22Rv1 (cell line): Measurements from ENCODE around the gene SLC24A4.

Source experiments
- ZFX ChIP-seq: fragments of 450-650 bp; IDR thresholded peaks from 2 replicates; pipeline ENCODE4 v1.6.1; 2017; ENCODE audit warnings: antibody characterized with exemption, borderline replicate concordance
- TF ChIP-seq, protein P1 (sequence below): fragments of 450-650 bp; IDR thresholded peaks from 2 replicates; pipeline ENCODE4 v1.5.1; 2017; ENCODE audit warnings: mild to moderate bottlenecking

DNA sequence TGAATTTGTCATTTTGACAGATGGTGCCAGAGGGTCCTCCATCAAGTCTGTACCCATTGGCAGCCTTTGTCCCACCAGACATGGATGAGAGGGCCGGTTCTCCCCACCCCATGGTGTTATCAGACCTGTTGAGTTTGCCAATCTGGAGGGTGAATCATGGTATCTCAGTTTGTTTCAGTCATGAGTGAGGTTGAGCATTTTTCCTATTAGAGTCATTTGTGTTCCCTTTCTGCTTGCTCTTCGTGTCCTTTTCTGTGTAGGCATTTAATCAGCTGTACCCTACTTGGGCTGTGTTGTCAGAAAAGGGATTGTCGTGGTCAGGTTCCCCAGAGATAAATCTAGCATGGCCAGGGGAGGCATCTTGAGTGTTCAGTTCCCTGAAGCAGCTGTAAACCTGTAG, 30.5 kb downstream of the SLC24A4 start:
- TF ChIP-seq, protein P1, sequence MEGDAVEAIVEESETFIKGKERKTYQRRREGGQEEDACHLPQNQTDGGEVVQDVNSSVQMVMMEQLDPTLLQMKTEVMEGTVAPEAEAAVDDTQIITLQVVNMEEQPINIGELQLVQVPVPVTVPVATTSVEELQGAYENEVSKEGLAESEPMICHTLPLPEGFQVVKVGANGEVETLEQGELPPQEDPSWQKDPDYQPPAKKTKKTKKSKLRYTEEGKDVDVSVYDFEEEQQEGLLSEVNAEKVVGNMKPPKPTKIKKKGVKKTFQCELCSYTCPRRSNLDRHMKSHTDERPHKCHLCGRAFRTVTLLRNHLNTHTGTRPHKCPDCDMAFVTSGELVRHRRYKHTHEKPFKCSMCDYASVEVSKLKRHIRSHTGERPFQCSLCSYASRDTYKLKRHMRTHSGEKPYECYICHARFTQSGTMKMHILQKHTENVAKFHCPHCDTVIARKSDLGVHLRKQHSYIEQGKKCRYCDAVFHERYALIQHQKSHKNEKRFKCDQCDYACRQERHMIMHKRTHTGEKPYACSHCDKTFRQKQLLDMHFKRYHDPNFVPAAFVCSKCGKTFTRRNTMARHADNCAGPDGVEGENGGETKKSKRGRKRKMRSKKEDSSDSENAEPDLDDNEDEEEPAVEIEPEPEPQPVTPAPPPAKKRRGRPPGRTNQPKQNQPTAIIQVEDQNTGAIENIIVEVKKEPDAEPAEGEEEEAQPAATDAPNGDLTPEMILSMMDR: no peak
- TF ChIP-seq ZFX: no peak
